Lung (tissue), 12 donors: ENCODE measurements around the gene RALGPS2. TPM values are rescaled to one million over a fixed set of nuclear protein-coding genes. Genes with fewer than 3 reads are reported as not detected.

Experiments used
- ATAC-seq: fragments of 200-7000 bp; cut with Tn5 transposase; one replicate; pipeline ENCODE4 v1.9.1; 2020; ENCODE audit warnings: moderate number of reproducible peaks; ENCODE audit not compliant: insufficient read depth, low FRiP score
- DNase-seq, 3 donors: peaks; one replicate each; pipeline ENCODE4 v3.0.0-alpha.2; 2013 to 2017
- H3K27ac ChIP-seq, 2 donors: one replicate each; pipeline ENCODE4 v1.5.1; 2013; ENCODE audit warnings: mild to moderate bottlenecking in 2 of 2, moderate library complexity in 2 of 2, control low read depth in 1 of 2, inconsistent platforms in 1 of 2, low read depth in 1 of 2, low read length in 1 of 2
- H3K27me3 ChIP-seq, 3 donors: one replicate each; pipeline ENCODE4 v1.5.1; 2013; ENCODE audit warnings: low read length in 2 of 3; ENCODE audit not compliant: control insufficient read depth in 3 of 3, insufficient read depth in 3 of 3
- H3K36me3 ChIP-seq, 4 donors: one replicate each; pipeline ENCODE4 v1.5.1; 2013; ENCODE audit warnings: low read length in 4 of 4, mild to moderate bottlenecking in 1 of 4, moderate library complexity in 1 of 4; ENCODE audit not compliant: control insufficient read depth in 4 of 4, insufficient read depth in 4 of 4
- H3K4me1 ChIP-seq, 5 donors: one replicate each; pipeline ENCODE4 v1.5.1; 2013; ENCODE audit warnings: low read length in 5 of 5, mild to moderate bottlenecking in 2 of 5, moderate library complexity in 1 of 5; ENCODE audit not compliant: control insufficient read depth in 5 of 5, insufficient read depth in 5 of 5
- H3K4me3 ChIP-seq: one replicate; pipeline ENCODE4 v1.5.1; 2013; ENCODE audit warnings: mild to moderate bottlenecking, control low read depth, moderate library complexity
- H3K9ac ChIP-seq, 2 donors: one replicate each; pipeline ENCODE4 v1.5.1; 2013; ENCODE audit warnings: low read length in 2 of 2, control low read depth in 1 of 2; ENCODE audit not compliant: insufficient read depth in 1 of 2
- H3K9me3 ChIP-seq, 4 donors: one replicate each; pipeline ENCODE4 v1.5.1; 2013; ENCODE audit warnings: low read length in 3 of 4, mild to moderate bottlenecking in 1 of 4, moderate library complexity in 1 of 4; ENCODE audit not compliant: control insufficient read depth in 4 of 4, insufficient read depth in 3 of 4
- WGBS, 2 donors: extraction: QIAGEN DNeasy Blood & Tissue Kit; methylation state at CpG; one replicate each; pipeline ENCODE4 v1.1.7; 2013; 5-methylcytosine and 5-hydroxymethylcytosine counted together
- polyA plus RNA-seq, 2 donors: library from polyadenylated mRNA; stranded (reverse); fragments of 200-250 nt; gene quantifications; one replicate each; pipeline ENCODE4 v1.2.1, GENCODE V29; 2013
- total RNA-seq, 2 donors: library from RNA; depleted of rRNA in 1 of 2; stranded (reverse); fragments of >200 nt in 1 of 2; gene quantifications; one replicate each; pipeline ENCODE4 v1.2.1, GENCODE V29; 2014 to 2021
- TF ChIP-seq, protein P1 (sequence below): IDR thresholded peaks from 2 replicates; pipeline ENCODE4 v1.5.1; 2012; ENCODE audit warnings: mild to moderate bottlenecking; ENCODE audit errors: control extremely low read depth, extremely low read depth
- donor health status: control.
- donor health status: control.
- donor health status: Bipolar disorder and iron deficiency.
- donor health status: healthy.
- donor health status: DM: yes; HTN: yes; CAD: no.

Gene RALGPS2
- total and polyA plus RNA-seq, 4 donors, result 1.2 to 33.2 (median 5.1) TPM

DNA sequence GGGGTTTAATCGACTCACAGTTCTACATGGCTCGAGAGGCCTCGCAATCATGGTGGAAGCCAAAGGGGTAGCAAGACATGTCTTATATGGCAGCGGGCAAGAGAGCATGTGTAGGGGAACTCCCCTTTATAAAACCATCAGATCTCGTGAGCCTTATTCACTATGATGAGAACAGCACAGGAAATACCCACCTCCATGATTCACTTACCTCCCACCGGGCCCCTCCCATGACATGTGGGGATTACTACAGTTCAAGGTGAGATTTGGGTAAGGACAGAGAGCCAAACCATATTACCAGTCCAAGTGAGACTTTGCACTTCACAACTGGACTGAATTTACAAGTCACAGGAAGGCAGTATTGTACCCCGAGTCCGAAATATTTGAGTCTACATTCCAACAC lies 219.7 kb downstream of the RALGPS2 start:
- 94 to 98% methylated on average over 8 of the region's 8 CpGs for WGBS, 2 donors
- TF ChIP-seq, protein P1, sequence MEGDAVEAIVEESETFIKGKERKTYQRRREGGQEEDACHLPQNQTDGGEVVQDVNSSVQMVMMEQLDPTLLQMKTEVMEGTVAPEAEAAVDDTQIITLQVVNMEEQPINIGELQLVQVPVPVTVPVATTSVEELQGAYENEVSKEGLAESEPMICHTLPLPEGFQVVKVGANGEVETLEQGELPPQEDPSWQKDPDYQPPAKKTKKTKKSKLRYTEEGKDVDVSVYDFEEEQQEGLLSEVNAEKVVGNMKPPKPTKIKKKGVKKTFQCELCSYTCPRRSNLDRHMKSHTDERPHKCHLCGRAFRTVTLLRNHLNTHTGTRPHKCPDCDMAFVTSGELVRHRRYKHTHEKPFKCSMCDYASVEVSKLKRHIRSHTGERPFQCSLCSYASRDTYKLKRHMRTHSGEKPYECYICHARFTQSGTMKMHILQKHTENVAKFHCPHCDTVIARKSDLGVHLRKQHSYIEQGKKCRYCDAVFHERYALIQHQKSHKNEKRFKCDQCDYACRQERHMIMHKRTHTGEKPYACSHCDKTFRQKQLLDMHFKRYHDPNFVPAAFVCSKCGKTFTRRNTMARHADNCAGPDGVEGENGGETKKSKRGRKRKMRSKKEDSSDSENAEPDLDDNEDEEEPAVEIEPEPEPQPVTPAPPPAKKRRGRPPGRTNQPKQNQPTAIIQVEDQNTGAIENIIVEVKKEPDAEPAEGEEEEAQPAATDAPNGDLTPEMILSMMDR, result no peak

DNA sequence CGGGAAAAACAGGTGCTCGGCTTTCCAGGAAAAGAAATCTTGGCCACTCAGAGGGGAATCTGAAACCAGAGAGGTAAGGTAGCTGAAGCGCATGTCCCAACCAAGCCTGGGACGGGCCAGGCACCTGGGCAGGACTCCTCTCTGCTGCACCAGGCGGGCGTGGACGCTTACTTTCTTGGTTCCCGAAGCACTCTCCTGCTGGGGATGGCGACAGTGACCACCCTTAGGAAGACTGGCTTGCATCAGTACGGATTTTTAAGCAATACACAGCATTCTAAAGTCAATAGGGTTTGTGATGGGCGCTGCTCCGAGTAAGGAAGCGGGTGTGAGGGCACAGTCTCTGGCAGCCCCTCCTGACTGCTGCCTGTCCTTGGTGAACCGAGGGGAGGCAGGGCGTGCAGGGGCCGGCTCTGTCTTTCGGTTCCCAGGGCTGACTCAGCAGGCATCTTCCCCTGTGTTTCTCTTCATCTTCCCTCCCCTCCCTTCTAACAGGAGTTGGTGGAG lies 220.8 kb downstream of the RALGPS2 start:
- Histone ChIP-seq H3K4me1 (peaks cover 0 to 9% (median 0%) of the 10 kb centered on the region in 5 donors), H3K27ac (no peak overlapping the region), H3K27me3 (no peaks in the 10 kb centered on the region), H3K36me3 (no peaks in the 10 kb centered on the region), H3K4me3 (no peak overlapping the region), H3K9me3 (peaks cover 0 to 2% (median 0%) of the 10 kb centered on the region in 4 donors), H3K9ac (no peak overlapping the region)
- 52 to 56% methylated on average over 17 of the region's 17 CpGs for WGBS, 2 donors
- TF ChIP-seq, protein P1, result no peak
- no peak for ATAC-seq
- DNase-seq, result no peak

More for the DNA sequence above, 219.7 kb downstream of the RALGPS2 start:
- H3K4me1 ChIP-seq, result peaks cover 0 to 12% (median 0%) of the 10 kb centered on the region in 5 donors
- H3K36me3 ChIP-seq, result no peaks in the 10 kb centered on the region
- ATAC-seq (no peak), DNase-seq (no peak)
- no peak overlapping the region for H3K4me3 ChIP-seq
- no peaks in the 10 kb centered on the region for H3K27me3 ChIP-seq
- no peak overlapping the region for H3K27ac ChIP-seq
- H3K9me3 ChIP-seq, result peaks cover 0 to 2% (median 0%) of the 10 kb centered on the region in 4 donors
- H3K9ac ChIP-seq, result no peak overlapping the region

DNA sequence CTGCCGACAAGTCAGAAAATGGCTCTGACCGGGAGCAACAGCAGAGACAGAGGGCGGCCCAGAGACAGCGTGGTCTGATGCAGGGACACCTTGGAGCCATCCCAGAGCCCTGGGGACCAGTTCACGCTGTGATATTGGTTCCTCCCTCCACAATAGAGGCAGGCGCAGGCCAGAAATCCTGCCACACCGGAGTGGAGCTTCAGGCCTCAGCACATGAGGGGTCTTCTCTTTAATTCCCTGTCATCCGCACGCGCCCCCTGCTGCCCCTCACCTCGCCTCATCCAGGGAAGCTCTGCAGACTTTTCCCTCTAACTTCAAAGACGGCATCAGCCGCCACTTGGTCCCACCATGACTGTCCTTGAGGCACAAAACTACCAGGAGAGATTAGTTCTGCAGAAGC lies 221.4 kb downstream of the RALGPS2 start:
- H3K9ac ChIP-seq, result no peak overlapping the region

More for the DNA sequence above, 221.4 kb downstream of the RALGPS2 start:
- H3K27ac ChIP-seq, result no peak overlapping the region
- DNase-seq (no peak), ATAC-seq (no peak)
- WGBS, 2 donors, result 87 to 91% methylated on average over 13 of the region's 13 CpGs
- no peak overlapping the region for H3K4me3 ChIP-seq
- TF ChIP-seq, protein P1, result no peak
- peaks cover 0 to 2% (median 0%) of the 10 kb centered on the region in 4 donors for H3K9me3 ChIP-seq
- no peaks in the 10 kb centered on the region for H3K27me3 ChIP-seq
- peaks cover 0 to 9% (median 0%) of the 10 kb centered on the region in 5 donors for H3K4me1 ChIP-seq
- H3K36me3 ChIP-seq, result no peaks in the 10 kb centered on the region
